Activated CD8-positive, alpha-beta T cell treated with anti-CD3 and anti-CD28 coated beads for 36 hours (primary cell): ENCODE results near the gene DDAH2. TPM values are rescaled to one million over a fixed set of nuclear protein-coding genes. Genes with fewer than 3 reads are reported as not detected.

Experiments
- ATAC-seq: fragments of 200-7000 bp; cut with Tn5 transposase; one replicate; pipeline ENCODE4 v1.10.0; 2021; ENCODE audit warnings: mild to moderate bottlenecking, moderate library complexity
- CTCF ChIA-PET: fragments of 350-600 bp; sonication (Branson Sonifier 250); formaldehyde crosslinking; loops from one replicate; lab custom pipeline; 2021; ENCODE audit warnings: antibody characterized with exemption; lab: Charles Lee
- POLR2A ChIA-PET: fragments of 350-600 bp; sonication (Branson Sonifier 250); formaldehyde crosslinking; loops from one replicate; lab custom pipeline; 2021; ENCODE audit warnings: antibody characterized with exemption; lab: Charles Lee
- DNase-seq: peaks from one replicate; pipeline ENCODE4 v3.0.0-alpha.2; 2020
- H3K27ac Mint-ChIP-seq: one replicate; pipeline ENCODE4 v1.8.0; 2021; ENCODE audit warnings: mild to moderate bottlenecking, mixed read lengths
- H3K27me3 Mint-ChIP-seq: one replicate; pipeline ENCODE4 v1.8.0; 2021; ENCODE audit warnings: mixed read lengths
- H3K36me3 Mint-ChIP-seq: one replicate; pipeline ENCODE4 v1.8.0; 2021; ENCODE audit warnings: low read depth, mixed read lengths
- H3K4me1 Mint-ChIP-seq: one replicate; pipeline ENCODE4 v1.8.0; 2021; ENCODE audit warnings: low read depth, mixed read lengths
- H3K4me3 Mint-ChIP-seq: one replicate; pipeline ENCODE4 v1.8.0; 2021; ENCODE audit warnings: mild to moderate bottlenecking, moderate library complexity, mixed read lengths
- H3K9me3 Mint-ChIP-seq: one replicate; pipeline ENCODE4 v1.8.0; 2021; ENCODE audit warnings: mixed read lengths
- CTCF ChIP-seq: fragments of 200-600 bp; IDR thresholded peaks from one replicate; pipeline ENCODE4 v1.8.0; 2022; ENCODE audit warnings: antibody characterized with exemption, mild to moderate bottlenecking
- intact Hi-C: fragments of 100-400 bp; cut with micrococcal nuclease; formaldehyde crosslinking; loops from one replicate; pipeline ENCODE4 v1.10.0; 2022
- total RNA-seq, 2 experiments: library from RNA; stranded (reverse); gene quantifications; one replicate each; pipeline ENCODE4 v1.2.3, GENCODE V29; 2021

The DDAH2 gene
- total RNA-seq, 2 experiments from 2014 or later, result 6.3 to 6.9 TPM

- no peaks in the 10 kb centered on the region for H3K9me3 Mint-ChIP-seq
- H3K4me3 Mint-ChIP-seq, result no peak overlapping the region
- DNase-seq (no peak), ATAC-seq (no peak)
- intact Hi-C loops, result no loop called here
- ChIA-PET POLR2A (interaction anchor here (0.9 to 2.4 kb wide), 2 partner anchors 10 to 48 kb away, joined by 3 to 6 read pairs; partner anchors contain the start of gene MSH5), CTCF (interaction anchor here (1.7 kb wide), 1 partner anchor 77 kb away, joined by 4 read pairs; no protein-coding TSS in a partner anchor)
- peaks cover 7% of the 10 kb centered on the region for H3K4me1 Mint-ChIP-seq
- TF ChIP-seq CTCF, result no peak
- H3K36me3 Mint-ChIP-seq, result peaks cover 20% of the 10 kb centered on the region
- H3K27me3 Mint-ChIP-seq, result no peaks in the 10 kb centered on the region
- no peak overlapping the region for H3K27ac Mint-ChIP-seq
These were observed 36.7 kb downstream of the DDAH2 start for GRCh38 chr6:31692353-31692752.

GRCh38 chr6:31691564-31692108, 37.5 kb downstream of the DDAH2 start:
- intact Hi-C loops, result no loop called here
- H3K9me3 Mint-ChIP-seq, result no peaks in the 10 kb centered on the region
- TF ChIP-seq CTCF, result no peak
- no peaks in the 10 kb centered on the region for H3K27me3 Mint-ChIP-seq
- H3K27ac Mint-ChIP-seq, result no peak overlapping the region
- CTCF ChIA-PET, result interaction anchor here (1.4 to 2.3 kb wide), 4 partner anchors 9 to 78 kb away, joined by 4 to 9 read pairs (median 8); partner anchors contain the start of gene LY6G5C
- H3K4me1 Mint-ChIP-seq, result peaks cover 5% of the 10 kb centered on the region
- H3K36me3 Mint-ChIP-seq, result peaks cover 14% of the 10 kb centered on the region
- DNase-seq, result no peak
- no peak for ATAC-seq
- no peak overlapping the region for H3K4me3 Mint-ChIP-seq
- POLR2A ChIA-PET, result interaction anchor here (0.7 to 2.4 kb wide), 5 partner anchors 10 to 48 kb away, joined by 3 to 6 read pairs (median 3); partner anchors contain the start of gene MSH5

GRCh38 chr6:31691078-31691463, 38.0 kb downstream of the DDAH2 start:
- H3K4me1 Mint-ChIP-seq, result peaks cover 5% of the 10 kb centered on the region
- no peak overlapping the region for H3K4me3 Mint-ChIP-seq
- no peak overlapping the region for H3K27ac Mint-ChIP-seq
- no peaks in the 10 kb centered on the region for H3K27me3 Mint-ChIP-seq
- H3K9me3 Mint-ChIP-seq, result no peaks in the 10 kb centered on the region
- CTCF ChIA-PET, result interaction anchor here (1.1 to 2.3 kb wide), 8 partner anchors 9 to 139 kb away, joined by 3 to 9 read pairs (median 5); partner anchors contain the start of gene LY6G5C
- intact Hi-C loops, result no loop called here
- no peak for DNase-seq
- peaks cover 17% of the 10 kb centered on the region for H3K36me3 Mint-ChIP-seq
- POLR2A ChIA-PET, result interaction anchor here (0.7 to 2.4 kb wide), 5 partner anchors 17 to 49 kb away, joined by 3 to 6 read pairs (median 3); partner anchors contain the start of gene MSH5
- ATAC-seq, result no peak
- no peak for TF ChIP-seq CTCF

GRCh38 chr6:31690231-31691077, 38.6 kb downstream of the DDAH2 start:
- ATAC-seq (no peak), DNase-seq (no peak)
- no peak for TF ChIP-seq CTCF
- intact Hi-C loops, result no loop called here
- Mint-ChIP-seq H3K27ac (peak overlapping the region; percentile 40), H3K4me1 (peaks cover 5% of the 10 kb centered on the region), H3K27me3 (no peaks in the 10 kb centered on the region), H3K9me3 (no peaks in the 10 kb centered on the region), H3K4me3 (no peak overlapping the region), H3K36me3 (peaks cover 17% of the 10 kb centered on the region)
- ChIA-PET CTCF (interaction anchor here (0.7 to 2.3 kb wide), 12 partner anchors 9 to 146 kb away, joined by 3 to 9 read pairs (median 4); partner anchors contain the start of genes LY6G5C and LY6G6F), POLR2A (interaction anchor here (0.7 to 1.2 kb wide), 4 partner anchors 17 to 21 kb away, joined by 3 to 5 read pairs (median 3); no protein-coding TSS in a partner anchor)
